Activated CD8-positive, alpha-beta memory T cell treated with anti-CD3 and anti-CD28 coated beads, Interleukin-2, amount 50 U/mL, for 24 hours (primary cell): ENCODE measurements around the gene LRP10.

Experiments used
- DNase-seq: peaks from one replicate; pipeline ENCODE4 v3.0.0-alpha.2; 2020; ENCODE audit errors: extremely low read depth

LRP10 gene

DNA sequence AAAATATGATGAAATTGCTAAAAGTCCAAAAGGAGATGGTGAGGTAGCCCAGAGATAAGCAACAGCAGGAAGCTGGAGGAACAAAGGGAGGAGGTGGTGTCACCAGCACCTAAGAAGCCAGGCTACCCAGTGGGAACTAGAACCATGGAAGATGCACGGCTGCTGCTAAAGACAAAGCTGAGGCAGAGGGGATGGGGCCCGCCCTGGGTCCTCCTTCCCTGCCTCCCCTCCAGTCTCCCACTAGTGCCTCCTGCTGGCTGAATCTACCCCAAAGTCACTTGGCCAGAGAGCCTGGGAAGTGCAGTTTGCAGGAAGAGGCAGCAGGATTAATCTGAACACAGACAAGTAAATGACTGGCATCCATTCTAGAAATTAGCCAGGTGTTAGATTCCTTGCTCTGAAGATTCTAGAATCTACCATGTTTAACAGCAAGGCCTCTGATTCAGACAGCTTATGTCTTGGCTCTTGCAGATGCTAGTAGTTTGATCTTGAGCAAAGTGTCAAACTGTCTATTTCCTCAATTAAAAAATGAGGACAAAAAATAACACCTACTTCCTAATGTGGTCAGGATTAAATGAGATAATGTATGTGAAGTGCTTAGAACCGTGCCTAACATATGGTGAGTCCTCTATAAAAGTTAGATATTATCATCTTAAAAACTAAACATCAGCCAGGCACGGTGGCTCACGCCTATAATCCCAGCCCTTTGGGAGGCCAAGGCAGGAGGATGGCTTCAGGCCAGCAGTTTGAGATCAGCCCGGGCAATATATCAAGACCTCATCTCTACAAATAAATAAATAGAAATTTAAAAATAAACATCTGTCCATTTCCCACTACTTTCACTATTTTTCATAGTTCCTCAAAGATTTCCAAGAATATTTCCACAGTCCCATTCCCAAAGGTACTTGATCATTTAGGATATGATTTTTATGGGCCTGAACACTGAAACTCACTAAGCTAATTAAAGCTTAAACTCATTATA is 5.8 kb upstream of the LRP10 start:
- no peak for DNase-seq

DNA sequence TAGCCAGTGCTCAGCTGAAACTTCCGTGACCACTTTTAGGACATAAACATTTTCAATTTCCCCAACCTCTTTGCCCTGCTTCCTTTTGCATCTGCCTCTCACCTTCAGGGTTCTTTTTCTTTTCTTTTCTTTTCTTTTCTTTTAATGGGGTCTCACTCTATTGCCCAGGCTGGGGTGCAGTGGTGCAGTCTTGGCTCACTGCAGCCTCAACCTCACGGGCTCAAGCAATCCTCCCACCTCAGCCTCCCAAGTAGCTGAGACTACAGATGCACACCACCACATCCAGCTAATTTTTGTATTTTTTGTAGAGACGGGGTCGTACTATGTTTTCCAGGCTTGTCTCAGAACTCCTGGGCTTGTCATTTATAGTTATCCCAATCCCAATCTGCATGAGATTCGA is 4.7 kb upstream of the LRP10 start:
- DNase-seq: no peak

DNA sequence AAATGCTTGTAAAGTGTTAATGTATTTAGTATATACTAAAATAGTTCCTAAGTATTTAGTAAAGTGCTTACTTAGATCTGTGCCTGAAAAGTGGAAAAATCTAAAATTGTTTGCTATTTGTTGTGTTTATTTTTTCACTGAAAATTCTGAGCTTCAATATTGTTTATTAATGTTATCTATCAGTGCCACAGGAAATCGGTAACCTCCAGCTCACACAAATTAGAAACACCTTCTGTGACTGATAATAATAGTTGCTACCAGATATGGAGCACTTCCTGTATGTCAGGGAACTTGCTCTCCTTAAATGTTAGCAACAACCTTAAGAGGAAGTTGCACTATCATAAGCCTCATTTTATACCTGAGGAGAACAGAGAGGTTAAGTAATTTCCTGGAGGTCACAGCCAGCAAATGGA is 723 bp upstream of the LRP10 start:
- DNase-seq: no peak

DNA sequence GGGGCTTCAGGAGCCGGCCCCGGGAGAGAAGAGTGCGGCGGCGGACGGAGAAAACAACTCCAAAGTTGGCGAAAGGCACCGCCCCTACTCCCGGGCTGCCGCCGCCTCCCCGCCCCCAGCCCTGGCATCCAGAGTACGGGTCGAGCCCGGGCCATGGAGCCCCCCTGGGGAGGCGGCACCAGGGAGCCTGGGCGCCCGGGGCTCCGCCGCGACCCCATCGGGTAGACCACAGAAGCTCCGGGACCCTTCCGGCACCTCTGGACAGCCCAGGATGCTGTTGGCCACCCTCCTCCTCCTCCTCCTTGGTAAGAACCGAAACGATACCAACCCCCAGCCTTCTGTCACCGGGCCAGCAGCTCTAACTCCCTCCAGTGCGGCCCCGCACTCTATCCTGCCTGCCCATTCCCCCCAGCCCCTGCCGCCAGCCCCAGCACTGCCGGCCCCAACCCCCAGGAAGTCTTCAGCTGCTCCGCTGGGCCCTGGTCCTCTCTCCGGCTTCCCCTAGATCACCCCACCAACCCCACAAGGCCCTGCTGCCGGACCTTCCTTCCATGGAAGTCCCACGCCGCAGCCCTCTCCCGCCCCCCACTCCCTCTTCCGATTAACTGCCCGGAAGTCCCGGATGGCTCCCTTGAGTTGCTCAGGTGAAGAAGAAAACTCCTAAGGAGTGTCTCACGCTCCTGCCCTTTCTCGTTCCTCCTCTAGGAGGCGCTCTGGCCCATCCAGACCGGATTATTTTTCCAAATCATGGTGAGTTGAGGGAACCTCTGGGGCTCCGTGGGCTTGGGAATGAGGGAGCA is 693 bp downstream of the LRP10 start:
- DNase-seq: no peak

DNA sequence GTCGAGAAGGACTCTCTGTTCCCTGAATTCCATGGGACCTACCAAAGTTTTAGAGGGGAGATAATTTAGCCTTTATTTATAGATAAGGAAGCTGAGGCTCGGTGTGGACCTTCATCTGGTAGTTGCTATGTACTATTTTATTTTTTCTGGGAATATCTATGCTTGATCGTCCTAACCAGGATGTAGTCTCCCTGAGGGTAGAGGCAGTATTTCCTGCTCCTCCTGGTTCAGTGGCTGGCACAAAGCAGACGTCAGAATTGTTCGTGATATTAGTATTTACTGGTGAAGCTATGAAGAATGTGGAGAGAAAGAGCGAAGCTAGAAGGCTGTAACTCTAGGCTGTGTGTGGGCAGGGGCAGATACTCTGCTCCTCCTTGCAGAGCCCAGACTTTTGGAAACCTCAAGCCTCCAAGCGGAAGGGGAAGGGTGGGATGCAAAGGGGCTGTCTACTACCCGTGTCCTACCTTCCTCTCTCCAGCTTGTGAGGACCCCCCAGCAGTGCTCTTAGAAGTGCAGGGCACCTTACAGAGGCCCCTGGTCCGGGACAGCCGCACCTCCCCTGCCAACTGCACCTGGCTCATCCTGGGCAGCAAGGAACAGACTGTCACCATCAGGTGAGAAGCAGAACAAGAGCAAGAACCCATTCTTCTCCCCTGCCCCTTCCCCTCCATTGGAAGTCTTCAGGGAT is 1.4 kb downstream of the LRP10 start:
- no peak for DNase-seq

DNA sequence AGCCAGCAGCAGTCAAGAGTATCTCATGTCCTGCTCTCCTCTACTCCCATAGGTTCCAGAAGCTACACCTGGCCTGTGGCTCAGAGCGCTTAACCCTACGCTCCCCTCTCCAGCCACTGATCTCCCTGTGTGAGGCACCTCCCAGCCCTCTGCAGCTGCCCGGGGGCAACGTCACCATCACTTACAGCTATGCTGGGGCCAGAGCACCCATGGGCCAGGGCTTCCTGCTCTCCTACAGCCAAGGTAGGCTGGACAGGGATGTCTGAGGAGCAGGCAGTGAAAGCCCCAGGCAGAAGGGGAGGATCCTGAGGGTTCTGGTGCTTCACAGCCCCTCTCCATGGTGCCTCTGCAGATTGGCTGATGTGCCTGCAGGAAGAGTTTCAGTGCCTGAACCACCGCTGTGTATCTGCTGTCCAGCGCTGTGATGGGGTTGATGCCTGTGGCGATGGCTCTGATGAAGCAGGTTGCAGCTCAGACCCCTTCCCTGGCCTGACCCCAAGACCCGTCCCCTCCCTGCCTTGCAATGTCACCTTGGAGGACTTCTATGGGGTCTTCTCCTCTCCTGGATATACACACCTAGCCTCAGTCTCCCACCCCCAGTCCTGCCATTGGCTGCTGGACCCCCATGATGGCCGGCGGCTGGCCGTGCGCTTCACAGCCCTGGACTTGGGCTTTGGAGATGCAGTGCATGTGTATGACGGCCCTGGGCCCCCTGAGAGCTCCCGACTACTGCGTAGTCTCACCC is 3.6 kb downstream of the LRP10 start:
- no peak for DNase-seq

DNA sequence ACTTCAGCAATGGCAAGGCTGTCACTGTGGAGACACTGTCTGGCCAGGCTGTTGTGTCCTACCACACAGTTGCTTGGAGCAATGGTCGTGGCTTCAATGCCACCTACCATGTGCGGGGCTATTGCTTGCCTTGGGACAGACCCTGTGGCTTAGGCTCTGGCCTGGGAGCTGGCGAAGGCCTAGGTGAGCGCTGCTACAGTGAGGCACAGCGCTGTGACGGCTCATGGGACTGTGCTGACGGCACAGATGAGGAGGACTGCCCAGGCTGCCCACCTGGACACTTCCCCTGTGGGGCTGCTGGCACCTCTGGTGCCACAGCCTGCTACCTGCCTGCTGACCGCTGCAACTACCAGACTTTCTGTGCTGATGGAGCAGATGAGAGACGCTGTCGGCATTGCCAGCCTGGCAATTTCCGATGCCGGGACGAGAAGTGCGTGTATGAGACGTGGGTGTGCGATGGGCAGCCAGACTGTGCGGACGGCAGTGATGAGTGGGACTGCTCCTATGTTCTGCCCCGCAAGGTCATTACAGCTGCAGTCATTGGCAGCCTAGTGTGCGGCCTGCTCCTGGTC is 4.3 kb downstream of the LRP10 start:
- no peak for DNase-seq

DNA sequence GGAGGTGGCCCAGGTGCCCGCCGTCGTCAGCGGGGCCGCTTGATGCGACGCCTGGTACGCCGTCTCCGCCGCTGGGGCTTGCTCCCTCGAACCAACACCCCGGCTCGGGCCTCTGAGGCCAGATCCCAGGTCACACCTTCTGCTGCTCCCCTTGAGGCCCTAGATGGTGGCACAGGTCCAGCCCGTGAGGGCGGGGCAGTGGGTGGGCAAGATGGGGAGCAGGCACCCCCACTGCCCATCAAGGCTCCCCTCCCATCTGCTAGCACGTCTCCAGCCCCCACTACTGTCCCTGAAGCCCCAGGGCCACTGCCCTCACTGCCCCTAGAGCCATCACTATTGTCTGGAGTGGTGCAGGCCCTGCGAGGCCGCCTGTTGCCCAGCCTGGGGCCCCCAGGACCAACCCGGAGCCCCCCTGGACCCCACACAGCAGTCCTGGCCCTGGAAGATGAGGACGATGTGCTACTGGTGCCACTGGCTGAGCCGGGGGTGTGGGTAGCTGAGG is 5.5 kb downstream of the LRP10 start:
- no peak for DNase-seq

DNA sequence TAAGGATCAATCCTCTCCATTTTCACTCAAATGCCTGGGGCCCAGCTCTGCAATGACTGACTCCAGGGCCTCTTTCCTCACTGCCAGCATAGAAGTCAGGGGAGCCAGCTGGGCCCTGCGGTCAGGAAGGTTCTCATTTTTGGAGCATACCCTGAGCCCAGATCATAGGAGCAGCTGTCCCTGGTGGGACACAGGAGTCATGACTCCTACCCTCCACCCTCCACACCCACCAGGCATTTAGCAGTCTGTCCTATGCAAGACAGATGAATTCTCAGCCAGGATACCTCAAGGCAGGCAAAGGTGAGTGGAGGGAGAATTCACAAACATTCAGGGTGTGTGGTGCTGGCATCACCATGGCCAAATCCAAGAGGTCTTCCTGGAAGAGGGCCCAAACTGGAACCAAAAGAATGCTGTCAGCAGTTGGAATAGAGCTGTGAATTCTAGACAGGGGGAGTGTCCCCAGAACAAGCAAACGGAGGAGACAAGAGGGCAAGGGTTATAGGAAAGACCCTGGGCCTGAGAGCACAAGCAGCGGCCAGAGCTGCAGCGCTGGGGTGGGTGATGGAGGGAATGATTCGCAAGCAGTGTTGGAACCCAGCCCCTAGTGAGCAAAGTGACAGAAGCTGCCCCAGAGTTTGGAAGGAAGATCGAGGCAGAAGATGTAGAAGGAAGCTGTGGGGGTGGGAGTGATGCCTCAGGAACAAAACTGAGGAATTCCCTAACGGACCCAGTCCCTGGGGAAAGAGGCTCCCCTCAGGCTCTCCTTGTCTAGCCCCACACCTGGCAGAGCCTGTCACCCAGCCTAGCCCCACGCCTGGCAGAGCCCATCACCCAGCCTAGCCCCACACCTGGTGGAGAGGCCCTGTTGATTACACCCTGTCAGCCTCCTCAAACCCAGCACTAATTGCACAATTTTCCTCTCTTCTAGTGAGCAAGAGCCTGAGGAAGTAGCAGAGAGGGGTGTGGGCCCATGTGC is 7.0 kb downstream of the LRP10 start:
- DNase-seq: no peak

DNA sequence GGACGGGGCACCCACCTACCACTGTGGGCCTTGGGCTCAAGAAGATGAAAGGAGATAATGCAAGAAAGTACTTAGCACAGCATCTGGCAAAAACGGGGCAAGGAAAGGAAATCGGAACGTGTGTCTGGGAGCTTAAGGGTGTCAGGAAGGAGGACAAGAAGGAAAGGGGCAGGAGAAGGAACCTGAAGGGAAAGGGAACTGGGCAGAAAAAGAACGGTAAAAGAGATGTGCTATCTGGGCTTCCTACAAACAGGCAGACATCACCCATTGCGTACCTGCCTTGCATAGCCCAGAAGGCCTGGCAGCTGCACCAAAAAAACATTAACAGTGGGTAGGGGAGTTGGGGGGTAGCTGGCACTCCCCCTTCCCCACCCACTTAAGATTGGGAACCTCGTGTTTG is 10.5 kb downstream of the LRP10 start:
- no peak for DNase-seq

DNA sequence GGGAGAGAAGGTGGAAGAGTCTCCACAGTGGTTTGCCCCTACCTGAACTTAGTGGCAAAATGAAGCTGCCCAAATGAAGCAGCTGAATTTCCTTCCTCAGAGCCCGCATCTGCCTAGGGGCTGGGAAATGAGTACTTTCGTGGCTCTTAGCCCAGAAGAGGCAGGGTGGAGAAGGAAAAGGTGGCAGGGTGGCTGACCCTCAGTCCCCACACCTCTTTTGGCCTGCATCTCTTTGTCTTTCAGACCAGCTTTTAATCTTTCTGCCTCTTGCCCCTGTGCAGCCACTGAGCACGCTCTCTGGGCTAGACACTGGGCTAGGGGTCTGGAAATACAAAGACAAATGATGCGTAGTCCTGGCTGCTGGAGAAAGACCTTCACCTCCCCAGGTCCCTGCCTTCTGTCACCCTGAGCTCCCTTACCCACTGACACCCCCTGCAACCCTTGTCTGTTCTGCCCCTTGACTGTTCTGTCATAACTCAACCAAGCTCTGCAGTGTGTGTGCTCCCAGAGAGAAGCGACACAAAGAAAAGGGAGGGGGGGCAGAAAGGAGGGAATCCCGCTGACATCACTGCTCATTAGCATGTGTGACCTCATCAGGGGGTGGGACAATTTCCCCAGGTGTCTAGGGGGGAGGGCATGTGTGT is 11.1 kb downstream of the LRP10 start:
- no peak for DNase-seq

DNA sequence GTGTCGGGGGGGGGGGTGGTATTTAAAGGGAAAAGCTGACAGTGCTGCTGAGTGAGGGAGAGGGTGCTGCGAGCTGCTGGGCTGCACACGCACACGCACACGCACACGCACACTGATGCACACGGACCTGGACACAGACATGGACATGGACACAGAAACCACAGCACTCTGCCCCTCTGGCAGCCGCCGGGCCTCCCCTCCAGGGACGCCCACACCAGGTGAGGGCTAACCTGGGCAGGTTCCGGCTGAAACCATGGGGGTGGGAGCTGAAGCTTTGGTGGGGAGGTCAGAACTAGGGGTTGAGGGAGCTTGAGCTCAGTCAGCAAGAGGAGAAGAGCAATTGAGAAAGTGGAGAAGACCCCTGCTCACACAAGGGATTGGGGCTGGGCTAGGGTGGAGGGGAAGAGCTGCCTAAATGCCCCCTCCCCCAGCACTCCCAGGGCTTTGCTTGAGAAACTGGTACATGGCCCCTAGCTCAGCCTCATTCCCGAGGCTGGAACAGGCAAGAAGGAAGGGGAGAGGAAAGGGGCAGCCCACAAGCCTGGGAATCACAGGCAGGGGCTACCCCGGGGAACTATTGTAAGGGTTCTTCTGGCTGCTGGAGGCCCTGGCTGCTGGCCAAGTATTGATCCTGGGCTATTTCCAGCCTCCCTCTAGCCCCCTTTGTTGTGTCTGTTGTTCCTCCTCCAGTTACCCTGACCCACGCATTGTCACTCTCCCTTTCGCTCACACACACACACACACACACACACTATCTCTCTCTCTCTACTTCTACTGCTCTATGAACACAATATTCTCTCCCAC is 11.8 kb downstream of the LRP10 start, which contains the start of gene REM2:
TSS of gene REM2 (plus strand) at position 50 of the 804 bp plus-strand sequence. CDS start at position 116, 66 bp downstream.
- no peak for DNase-seq

DNA sequence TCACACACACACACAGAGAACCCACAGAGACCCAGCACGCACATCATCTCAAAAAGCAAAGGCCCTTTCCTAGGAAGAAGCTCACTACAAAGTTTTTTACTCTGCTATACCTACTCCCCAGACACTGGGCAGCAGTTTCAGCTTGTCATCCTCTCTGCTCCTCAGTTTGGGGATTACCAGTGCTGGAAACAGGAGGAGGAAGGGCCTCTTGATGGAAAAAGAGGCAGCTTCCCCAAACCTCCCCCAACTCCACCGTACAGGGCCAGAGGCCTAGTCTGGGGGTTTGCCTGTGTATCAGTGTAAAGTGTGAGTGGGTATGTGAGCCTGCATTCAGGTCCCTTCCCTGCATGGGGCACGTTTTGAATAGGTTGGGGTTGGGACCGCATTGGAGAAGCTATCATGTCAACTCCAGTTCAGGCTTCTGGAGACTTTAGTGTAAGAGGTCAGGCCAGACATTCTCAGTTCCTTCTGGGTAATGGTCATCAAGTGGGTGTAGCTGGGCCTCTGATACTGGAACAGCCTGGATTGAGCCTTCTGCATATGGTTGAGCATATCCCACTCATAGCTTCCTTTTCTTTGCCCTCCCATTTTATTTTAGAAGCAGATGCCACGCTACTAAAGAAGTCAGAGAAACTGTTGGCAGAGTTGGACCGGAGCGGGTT is 12.7 kb downstream of the LRP10 start:
- no peak for DNase-seq

DNA sequence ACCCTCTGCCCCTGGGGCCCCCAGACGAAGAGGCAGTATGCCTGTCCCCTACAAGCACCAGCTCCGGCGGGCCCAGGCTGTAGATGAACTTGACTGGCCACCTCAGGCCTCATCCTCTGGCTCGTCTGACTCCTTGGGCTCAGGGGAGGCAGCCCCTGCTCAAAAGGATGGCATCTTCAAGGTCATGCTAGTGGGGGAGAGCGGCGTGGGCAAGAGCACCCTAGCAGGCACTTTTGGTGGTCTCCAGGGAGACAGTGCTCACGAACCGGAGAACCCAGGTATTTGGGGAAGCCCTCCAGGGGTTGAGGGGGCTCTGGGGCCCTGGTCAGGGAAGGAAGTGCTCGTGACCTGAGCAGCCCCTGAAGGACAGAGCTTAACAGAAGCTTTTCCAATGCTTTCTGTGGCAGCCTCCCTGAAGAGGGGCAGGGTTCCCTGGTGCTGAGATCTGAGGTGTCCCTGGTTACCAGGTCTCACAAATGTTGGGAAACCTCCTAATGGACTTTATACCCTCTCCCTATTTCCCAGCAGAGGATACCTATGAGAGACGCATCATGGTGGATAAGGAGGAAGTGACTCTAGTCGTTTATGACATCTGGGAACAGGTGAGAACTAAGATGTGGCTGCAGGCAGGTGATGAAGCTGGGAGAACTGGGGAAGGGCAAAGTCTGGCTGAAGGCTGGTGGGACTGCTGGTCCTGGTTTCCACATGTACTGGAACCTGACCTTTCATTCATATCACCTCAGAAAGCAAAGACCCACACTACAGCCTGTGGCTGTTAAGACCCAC is 13.4 kb downstream of the LRP10 start:
- DNase-seq: no peak

DNA sequence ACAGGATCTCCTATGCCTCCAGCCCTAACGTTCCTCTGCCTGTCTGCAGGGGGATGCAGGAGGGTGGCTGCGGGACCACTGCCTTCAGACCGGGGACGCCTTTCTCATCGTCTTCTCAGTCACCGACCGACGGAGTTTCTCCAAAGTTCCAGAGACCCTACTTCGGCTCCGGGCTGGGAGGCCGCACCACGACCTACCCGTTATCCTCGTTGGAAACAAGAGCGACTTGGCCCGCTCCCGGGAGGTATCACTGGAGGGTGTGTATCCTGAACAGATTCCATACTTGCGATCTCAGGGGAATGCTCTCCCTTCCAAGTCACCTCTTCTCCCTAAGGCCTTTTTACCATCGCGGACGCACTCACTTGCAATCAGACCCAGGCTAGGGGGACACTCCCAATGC is 14.4 kb downstream of the LRP10 start:
- DNase-seq: no peak

DNA sequence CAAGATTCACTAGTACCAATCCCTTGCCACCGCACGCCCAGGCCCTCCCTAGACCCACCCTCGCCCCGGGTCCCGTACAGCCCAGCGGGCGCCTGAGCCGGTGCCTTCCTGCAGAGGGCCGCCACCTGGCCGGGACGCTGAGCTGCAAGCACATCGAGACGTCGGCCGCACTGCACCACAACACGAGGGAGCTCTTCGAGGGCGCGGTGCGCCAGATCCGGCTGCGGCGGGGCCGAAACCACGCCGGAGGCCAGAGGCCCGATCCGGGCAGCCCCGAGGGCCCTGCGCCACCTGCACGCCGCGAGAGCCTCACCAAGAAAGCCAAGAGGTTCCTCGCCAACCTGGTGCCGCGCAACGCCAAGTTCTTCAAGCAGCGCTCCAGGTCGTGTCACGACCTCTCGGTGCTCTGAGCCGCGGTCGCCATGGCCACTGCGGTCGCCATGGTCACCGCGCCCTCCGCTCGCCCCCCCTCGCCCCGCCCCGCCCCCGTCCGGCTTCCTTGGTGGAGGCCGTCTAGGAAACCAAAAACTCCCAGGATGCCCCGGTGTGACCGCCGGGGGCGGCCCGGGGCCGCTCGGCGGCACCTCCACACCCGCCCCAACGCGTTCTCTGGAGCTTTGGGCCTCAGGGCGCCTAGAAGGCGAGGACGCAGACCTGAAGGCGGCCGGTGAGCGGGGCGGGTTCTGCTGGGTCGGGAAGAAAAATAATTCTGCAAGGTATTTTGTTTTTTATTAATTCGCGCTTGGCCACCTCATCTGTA is 15.1 kb downstream of the LRP10 start:
- no peak for DNase-seq
